Nephron (organoid): ENCODE data around the gene RHOF.
A peak's percentile ranks its signal among the peaks of the same experiment; 100 is the strongest.

Experiments used
- H3K27ac Mint-ChIP-seq, 3 experiments: 2 replicates each; pipeline ENCODE4 v1.8.0; 2020; ENCODE audit warnings: mixed read lengths in 3 of 3, mild to moderate bottlenecking in 2 of 3, moderate library complexity in 1 of 3
- H3K27me3 Mint-ChIP-seq: 2 replicates; pipeline ENCODE4 v1.8.0; 2021; ENCODE audit warnings: low read depth, mild to moderate bottlenecking, moderate library complexity, mixed read lengths
- H3K36me3 Mint-ChIP-seq: 2 replicates; pipeline ENCODE4 v1.8.0; 2020; ENCODE audit warnings: low read depth, mixed read lengths
- H3K4me1 Mint-ChIP-seq: 2 replicates; pipeline ENCODE4 v1.8.0; 2020; ENCODE audit warnings: mixed read lengths
- H3K4me3 Mint-ChIP-seq, 3 experiments: 2 replicates each; pipeline ENCODE4 v1.8.0; 2020; ENCODE audit warnings: mild to moderate bottlenecking in 3 of 3, mixed read lengths in 3 of 3, moderate library complexity in 2 of 3
- H3K9me3 Mint-ChIP-seq: 2 replicates; pipeline ENCODE4 v1.8.0; 2020; ENCODE audit warnings: mixed read lengths
- TF ChIP-seq, protein P1 (sequence below), 3 experiments: fragments of 200-600 bp; sonication (generic); IDR thresholded peaks; one replicate each; pipeline ENCODE4 v1.5.0; 2021; ENCODE audit warnings: antibody characterized with exemption in 3 of 3; ENCODE audit not compliant: unreplicated experiment in 3 of 3

Gene RHOF

DNA sequence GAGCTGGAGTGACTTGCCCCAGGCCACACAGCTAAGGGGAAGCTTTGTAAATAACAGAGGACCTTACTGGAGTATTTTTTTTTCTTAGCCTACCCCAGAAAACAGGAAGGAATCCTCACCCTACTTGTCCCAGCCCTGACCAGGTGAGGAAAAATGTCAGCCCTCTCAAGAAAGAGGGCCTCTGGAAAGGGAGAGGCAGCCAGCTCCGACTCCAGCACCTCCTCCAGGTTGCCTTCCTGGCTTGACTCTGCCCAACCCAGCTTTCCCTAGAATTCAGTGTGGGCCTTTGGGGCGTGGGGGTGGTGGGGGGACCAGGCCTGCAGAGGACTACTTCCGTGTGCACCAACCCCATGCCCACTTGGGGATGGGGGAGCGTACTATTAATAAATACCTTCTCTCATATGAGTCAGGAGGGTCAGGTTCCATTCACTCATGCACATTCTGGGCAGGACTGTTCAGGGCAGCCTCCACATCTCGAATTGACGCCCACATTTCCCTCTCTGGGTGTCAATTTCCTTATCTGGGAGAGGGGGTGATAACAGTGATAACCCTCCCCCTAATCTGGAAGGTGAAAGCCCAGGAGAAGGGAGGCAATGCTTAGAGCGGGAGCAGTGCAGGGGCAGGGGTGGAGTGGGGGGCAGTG lies 5.2 kb downstream of the RHOF start:
- Mint-ChIP-seq H3K27me3 (peaks cover 10% of the 10 kb centered on the region), H3K36me3 (no peaks in the 10 kb centered on the region), H3K9me3 (no peaks in the 10 kb centered on the region), H3K27ac (no peak overlapping the region), H3K4me3 (no peak overlapping the region), H3K4me1 (peaks cover 19% of the 10 kb centered on the region)
- TF ChIP-seq, protein P1, sequence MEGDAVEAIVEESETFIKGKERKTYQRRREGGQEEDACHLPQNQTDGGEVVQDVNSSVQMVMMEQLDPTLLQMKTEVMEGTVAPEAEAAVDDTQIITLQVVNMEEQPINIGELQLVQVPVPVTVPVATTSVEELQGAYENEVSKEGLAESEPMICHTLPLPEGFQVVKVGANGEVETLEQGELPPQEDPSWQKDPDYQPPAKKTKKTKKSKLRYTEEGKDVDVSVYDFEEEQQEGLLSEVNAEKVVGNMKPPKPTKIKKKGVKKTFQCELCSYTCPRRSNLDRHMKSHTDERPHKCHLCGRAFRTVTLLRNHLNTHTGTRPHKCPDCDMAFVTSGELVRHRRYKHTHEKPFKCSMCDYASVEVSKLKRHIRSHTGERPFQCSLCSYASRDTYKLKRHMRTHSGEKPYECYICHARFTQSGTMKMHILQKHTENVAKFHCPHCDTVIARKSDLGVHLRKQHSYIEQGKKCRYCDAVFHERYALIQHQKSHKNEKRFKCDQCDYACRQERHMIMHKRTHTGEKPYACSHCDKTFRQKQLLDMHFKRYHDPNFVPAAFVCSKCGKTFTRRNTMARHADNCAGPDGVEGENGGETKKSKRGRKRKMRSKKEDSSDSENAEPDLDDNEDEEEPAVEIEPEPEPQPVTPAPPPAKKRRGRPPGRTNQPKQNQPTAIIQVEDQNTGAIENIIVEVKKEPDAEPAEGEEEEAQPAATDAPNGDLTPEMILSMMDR (IDR thresholded peaks at IDR 0.05; ENCODE audit: unreplicated experiment in 3 of 3), result no peak

DNA sequence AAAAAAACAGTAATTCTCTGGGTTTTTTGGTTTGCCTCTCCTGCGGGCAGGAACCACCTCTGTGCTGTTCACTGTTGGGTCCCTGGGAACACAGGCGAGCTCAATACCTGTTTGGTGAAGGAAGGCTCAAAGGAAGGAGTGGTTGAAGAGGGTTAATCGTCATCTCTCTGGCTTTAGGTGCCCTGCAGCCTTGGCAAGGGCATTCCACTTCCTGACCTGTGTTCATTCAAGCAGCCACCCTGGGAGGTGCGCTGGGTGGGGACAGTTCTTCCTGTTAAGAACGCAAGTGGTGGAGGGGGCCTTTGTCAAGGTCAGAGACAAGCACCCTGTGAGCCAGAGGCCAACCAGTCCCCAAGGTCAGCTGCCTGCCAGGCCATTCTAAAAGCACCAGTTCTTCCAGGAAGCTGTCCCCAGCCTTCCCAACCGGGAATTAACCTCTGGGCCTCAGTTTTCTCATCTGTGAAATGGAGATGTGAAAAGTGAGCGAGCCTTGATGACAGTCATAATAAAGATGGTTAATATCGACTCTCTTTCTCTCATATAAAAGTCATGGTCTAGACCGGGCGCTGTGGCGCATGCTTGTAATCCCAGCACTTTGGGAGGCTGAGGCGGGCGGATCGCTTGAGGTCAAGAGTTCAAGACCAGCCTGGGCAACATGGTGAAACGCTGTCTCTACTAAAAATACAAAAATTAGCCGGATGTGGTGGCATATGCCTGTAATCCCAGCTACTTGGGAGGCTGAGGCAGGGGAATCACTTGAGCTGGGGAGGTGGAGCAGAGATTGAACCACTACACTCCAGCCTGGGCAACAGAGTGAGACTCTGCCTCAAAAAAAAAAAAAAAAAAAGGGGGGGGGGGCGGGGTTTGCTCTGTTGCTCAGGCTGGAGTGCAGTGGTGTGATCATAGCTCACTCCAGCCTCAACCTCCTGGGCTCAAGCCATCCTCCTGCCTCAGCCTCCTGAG lies 6.1 kb downstream of the RHOF start:
- TF ChIP-seq, protein P1 (IDR thresholded peaks at IDR 0.05; ENCODE audit: unreplicated experiment in 3 of 3), result no peak
- Mint-ChIP-seq H3K27ac (no peak overlapping the region), H3K4me1 (peaks cover 17% of the 10 kb centered on the region), H3K9me3 (no peaks in the 10 kb centered on the region), H3K4me3 (no peak overlapping the region), H3K36me3 (no peaks in the 10 kb centered on the region), H3K27me3 (peaks cover 7% of the 10 kb centered on the region)

DNA sequence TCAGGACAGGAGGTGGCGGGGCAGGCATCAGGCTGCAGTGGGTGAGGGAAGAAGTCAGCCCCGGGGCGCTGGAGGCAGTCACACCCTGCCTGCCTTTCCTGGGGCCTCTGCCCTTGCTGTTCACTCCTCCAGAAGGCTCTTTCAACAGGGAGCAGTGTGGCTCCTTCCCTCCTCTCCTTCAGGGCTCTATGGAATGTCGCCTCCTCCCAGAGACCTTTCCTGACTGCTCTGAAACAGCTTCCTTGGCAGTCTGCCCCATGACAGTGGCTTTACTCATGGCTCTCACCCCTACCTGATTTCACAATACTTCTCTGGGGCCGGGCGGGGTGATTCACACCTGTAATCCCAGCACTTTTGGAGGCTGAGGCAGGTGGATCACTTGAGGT lies 7.1 kb downstream of the RHOF start:
- H3K4me3 Mint-ChIP-seq, result no peak overlapping the region
- peaks cover 7% of the 10 kb centered on the region for H3K27me3 Mint-ChIP-seq
- TF ChIP-seq, protein P1 (IDR thresholded peaks at IDR 0.05; ENCODE audit: unreplicated experiment in 3 of 3), result no peak
- no peaks in the 10 kb centered on the region for H3K36me3 Mint-ChIP-seq
- H3K4me1 Mint-ChIP-seq, result peaks cover 22% of the 10 kb centered on the region
- no peak overlapping the region for H3K27ac Mint-ChIP-seq
- no peaks in the 10 kb centered on the region for H3K9me3 Mint-ChIP-seq

DNA sequence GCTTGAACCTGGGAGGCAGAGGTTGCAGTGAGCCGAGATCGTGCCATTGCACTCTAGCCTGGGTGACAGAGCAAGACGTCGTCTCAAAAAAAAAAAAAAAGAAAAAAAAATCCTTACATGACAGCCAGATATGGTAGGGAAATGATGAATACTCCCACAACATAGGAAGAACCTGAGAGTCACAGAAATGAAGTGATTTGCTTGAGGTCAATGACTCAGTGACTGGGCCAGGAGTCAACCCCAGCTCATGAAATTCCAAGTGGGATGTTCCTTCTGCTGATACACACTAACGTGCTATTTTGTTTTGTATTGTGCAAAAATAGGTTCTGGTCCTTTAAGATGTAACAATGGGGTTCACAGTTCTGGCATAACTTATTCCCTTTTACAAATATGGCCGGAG lies 9.0 kb downstream of the RHOF start:
- H3K4me1 Mint-ChIP-seq, result peaks cover 17% of the 10 kb centered on the region
- peaks cover 3% of the 10 kb centered on the region for H3K27me3 Mint-ChIP-seq
- H3K4me3 Mint-ChIP-seq, result no peak overlapping the region
- no peaks in the 10 kb centered on the region for H3K9me3 Mint-ChIP-seq
- peak overlapping the region in 1 of 3 experiments; percentile 65 for H3K27ac Mint-ChIP-seq
- TF ChIP-seq, protein P1 (IDR thresholded peaks at IDR 0.05; ENCODE audit: unreplicated experiment in 3 of 3), result no peak
- H3K36me3 Mint-ChIP-seq, result no peaks in the 10 kb centered on the region

DNA sequence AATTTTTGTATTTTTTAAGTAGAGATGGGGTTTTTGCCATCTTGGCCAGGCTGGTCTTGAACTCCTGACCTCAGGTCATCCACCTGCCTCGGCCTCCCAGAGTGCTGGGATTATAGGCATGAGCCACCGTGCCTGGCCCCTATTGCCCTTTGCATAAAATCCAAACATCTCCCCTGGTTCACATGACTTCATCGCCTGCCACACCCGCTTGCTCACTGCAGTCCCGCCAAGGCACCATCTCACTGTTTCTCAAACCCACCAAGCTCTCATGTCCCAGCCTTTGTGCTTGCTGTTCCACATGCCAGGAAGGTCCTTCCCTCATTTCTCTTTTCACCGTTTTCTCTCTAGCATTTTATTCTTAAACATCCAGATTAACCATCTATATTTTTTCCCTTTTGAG lies 9.7 kb downstream of the RHOF start:
- Mint-ChIP-seq H3K27me3 (peaks cover 3% of the 10 kb centered on the region), H3K9me3 (no peaks in the 10 kb centered on the region)
- TF ChIP-seq, protein P1 (IDR thresholded peaks at IDR 0.05; ENCODE audit: unreplicated experiment in 3 of 3), result no peak

More for the DNA sequence above, 9.7 kb downstream of the RHOF start:
- Mint-ChIP-seq H3K36me3 (peaks cover 1% of the 10 kb centered on the region), H3K4me1 (peaks cover 17% of the 10 kb centered on the region), H3K27ac (peak overlapping the region in 1 of 3 experiments; percentile 15), H3K4me3 (no peak overlapping the region)
